PC-9 (cell line): Measurements from ENCODE around the gene ZNF28. TPM values are rescaled to one million over a fixed set of nuclear protein-coding genes. Genes with fewer than 3 reads are reported as not detected.
"Not testable (repeated sequence)": the region's sequence is repeated elsewhere in the genome, so short reads cannot be mapped to it uniquely, and the experiment has no call there.

Source experiments
- Bru-seq: library from RNA; stranded (reverse); fragments of 400-500 nt; gene quantifications from one replicate; lab custom pipeline; 2021; lab: Mats Ljungman, UMichigan
- BruChase-seq, 2 experiments: library from RNA; stranded (reverse); fragments of 400-500 nt; gene quantifications; one replicate each; lab custom pipeline; 2021; lab: Mats Ljungman, UMichigan
- BruUV-seq: library from RNA; stranded (reverse); fragments of 400-500 nt; replicated peaks from 2 replicates; lab custom pipeline; 2021; lab: Mats Ljungman, UMichigan
- CTCF ChIA-PET: fragments of 300-600 bp; sonication (Branson Sonifier 250); formaldehyde crosslinking; loops from one replicate; lab custom pipeline; 2022; ENCODE audit warnings: antibody characterized with exemption; lab: Charles Lee
- POLR2A ChIA-PET: fragments of 300-600 bp; sonication (Branson Sonifier 250); formaldehyde crosslinking; loops from one replicate; lab custom pipeline; 2022; ENCODE audit warnings: antibody characterized with exemption; ENCODE audit not compliant: unreplicated experiment; lab: Charles Lee
- DNase-seq, 2 experiments: peaks; one replicate each; pipeline versions ENCODE4 v3.0.0 to v3.0.0-alpha.2; 2015 to 2022; ENCODE audit warnings: mixed read lengths in 1 of 2
- H2AFZ ChIP-seq: fragments of 200-600 bp; sonication (generic); 2 replicates; pipeline ENCODE4 v1.8.1; 2017; ENCODE audit warnings: antibody characterized with exemption
- H3F3A ChIP-seq: fragments of 200-600 bp; sonication (generic); 2 replicates; pipeline ENCODE4 v1.8.1; 2017; ENCODE audit warnings: antibody characterized with exemption, mild to moderate bottlenecking, low read depth; ENCODE audit not compliant: insufficient read depth
- H3K27ac ChIP-seq: fragments of 200-600 bp; sonication (generic); 2 replicates; pipeline ENCODE4 v1.6.1; 2016; ENCODE audit warnings: mixed run types
- H3K27me3 ChIP-seq: fragments of 200-600 bp; sonication (generic); 2 replicates; pipeline ENCODE4 v1.6.1; 2016; ENCODE audit warnings: low read depth, mixed run types; ENCODE audit not compliant: insufficient read depth
- H3K36me3 ChIP-seq: fragments of 200-600 bp; sonication (generic); 2 replicates; pipeline ENCODE4 v1.6.1; 2016; ENCODE audit warnings: low read depth, mixed run types
- H3K4me1 ChIP-seq: fragments of 200-600 bp; sonication (generic); replicated peaks from 2 replicates; pipeline ENCODE4 v1.6.1; 2016; ENCODE audit warnings: mixed run types; ENCODE audit not compliant: insufficient read depth
- H3K4me2 ChIP-seq: fragments of 200-600 bp; sonication (generic); 2 replicates; pipeline ENCODE4 v1.6.1; 2017; ENCODE audit warnings: mixed run types
- H3K4me3 ChIP-seq: fragments of 200-600 bp; sonication (generic); 2 replicates; pipeline ENCODE4 v1.6.1; 2016; ENCODE audit warnings: mixed run types
- H3K79me2 ChIP-seq: fragments of 200-600 bp; sonication (generic); 2 replicates; pipeline ENCODE4 v1.6.1; 2017; ENCODE audit warnings: low read depth, mixed run types
- H3K9me2 ChIP-seq: fragments of 200-600 bp; sonication (generic); 2 replicates; pipeline ENCODE4 v1.8.1; 2017; ENCODE audit warnings: mild to moderate bottlenecking; ENCODE audit not compliant: insufficient read depth
- H3K9me3 ChIP-seq: fragments of 200-600 bp; sonication (generic); 2 replicates; pipeline ENCODE4 v1.8.1; 2016; ENCODE audit warnings: low read depth; ENCODE audit not compliant: insufficient read depth
- H4K20me1 ChIP-seq: fragments of 200-600 bp; sonication (generic); 2 replicates; pipeline ENCODE4 v1.8.1; 2017; ENCODE audit not compliant: insufficient read depth
- intact Hi-C: fragments of 100-400 bp; cut with micrococcal nuclease; formaldehyde crosslinking; loops from one replicate; pipeline ENCODE4 v1.10.0; 2022; ENCODE audit not compliant: unreplicated experiment
- long read RNA-seq: library from polyadenylated mRNA; stranded (forward); transcript quantifications from one replicate; pipeline ENCODE4 v2.0.0, GENCODE V29; 2022
- total RNA-seq: library from RNA; stranded (reverse); gene quantifications from 2 replicates; pipeline ENCODE4 v1.2.3, GENCODE V29; 2021

ZNF28 gene
- total RNA-seq = 18.3 and 29.5 TPM in 2 replicates
- percentile 60 among the genes with signal in this experiment for Bru-seq, nascent RNA
- BruChase-seq, experiment 1, labeled RNA remaining after a 2-hour chase = percentile 66 among the genes with signal in this experiment
- BruChase-seq, experiment 2, labeled RNA remaining after a 6-hour chase = percentile 66 among the genes with signal in this experiment
- long read RNA-seq, full-length matches to known transcripts = 4 of 27 reads
- long read RNA-seq, partial matches to known transcripts = 2 of 27 reads
- long read RNA-seq, other reads (novel, unspliced or antisense) = 21 of 27 reads

GRCh38 chr19:52821204-52821960, at the start of gene ZNF28:
TSS of gene ZNF28 (minus strand) at chr19:52821633. CDS start at chr19:52817958, 3,675 bp downstream.
- BruUV-seq, H4K20me1 ChIP-seq, POLR2A ChIA-PET, H3K4me1 ChIP-seq, H3K27ac ChIP-seq, H3K9me2 ChIP-seq, H3K27me3 ChIP-seq, H3F3A ChIP-seq, intact Hi-C loops, H3K79me2 ChIP-seq: not testable (repeated sequence)
- H3K36me3 ChIP-seq = peaks cover 11% of the 10 kb centered on the region; the same call in 1 of the 2 replicates
- peaks cover 22% of the 10 kb centered on the region for H3K9me3 ChIP-seq
- H3K4me2 ChIP-seq = peak within 1 kb of the TSS; percentile 93
- H2AFZ ChIP-seq = peak within 1 kb of the TSS; percentile 100
- CTCF ChIA-PET = interaction anchor here (0.7 kb wide), 1 partner anchor 221 kb away, joined by 4 read pairs; no protein-coding TSS in a partner anchor
- peak within 1 kb of the TSS; percentile 92 for H3K4me3 ChIP-seq
- peak in 1 of 2 experiments; percentile 67 for DNase-seq

- POLR2A ChIA-PET, H3F3A ChIP-seq, DNase-seq, H3K36me3 ChIP-seq, CTCF ChIA-PET, H3K4me1 ChIP-seq, BruUV-seq, H3K9me2 ChIP-seq, H4K20me1 ChIP-seq, H3K4me2 ChIP-seq, H3K79me2 ChIP-seq, intact Hi-C loops, H3K4me3 ChIP-seq, H3K27me3 ChIP-seq, H2AFZ ChIP-seq, H3K27ac ChIP-seq: not testable (repeated sequence)
- H3K9me3 ChIP-seq = peaks cover 24% of the 10 kb centered on the region
These were observed 46.6 kb upstream of the ZNF28 start for GRCh38 chr19:52868031-52868430.

- Histone ChIP-seq H3K4me3 (peak within 1 kb of the TSS; percentile 94), H3K4me2 (peak within 1 kb of the TSS; percentile 96), H3K9me3 (peaks cover 34% of the 10 kb centered on the region), H3K36me3 (peaks cover 25% of the 10 kb centered on the region), H3K27ac (peak within 1 kb of the TSS; percentile 44), H2AFZ (peak within 1 kb of the TSS; percentile 86)
- BruUV-seq, POLR2A ChIA-PET, H3K79me2 ChIP-seq, H3K4me1 ChIP-seq, H3F3A ChIP-seq, H3K27me3 ChIP-seq, H4K20me1 ChIP-seq, H3K9me2 ChIP-seq, CTCF ChIA-PET: not testable (repeated sequence)
- intact Hi-C loops = loop anchor here (2.0 to 5.0 kb wide), 2 partner anchors 40 to 85 kb away; partner anchors contain the start of gene ZNF320
- DNase-seq = peak; percentile 66 to 83
These were observed 36.2 kb upstream of the ZNF28 start, which contains the start of gene ZNF468 for GRCh38 chr19:52857378-52858191. TSS of gene ZNF468 (minus strand) at chr19:52857619. CDS start at chr19:52854272, 3,347 bp downstream.

- POLR2A ChIA-PET, H3K4me1 ChIP-seq, CTCF ChIA-PET, H3F3A ChIP-seq, H3K27me3 ChIP-seq, H3K79me2 ChIP-seq, H3K9me2 ChIP-seq, H4K20me1 ChIP-seq: not testable (repeated sequence)
- Histone ChIP-seq H2AFZ (peak overlapping the region; percentile 86), H3K4me3 (peak overlapping the region; percentile 94), H3K9me3 (peaks cover 36% of the 10 kb centered on the region), H3K4me2 (peak overlapping the region; percentile 96), H3K27ac (peak overlapping the region; percentile 44), H3K36me3 (peaks cover 32% of the 10 kb centered on the region)
- intact Hi-C loops = loop anchor here (2.0 to 5.0 kb wide), 2 partner anchors 41 to 86 kb away; partner anchors contain the start of gene ZNF320
- TSS peak; percentile 78 for BruUV-seq
- peak in 1 of 2 experiments; percentile 6 for DNase-seq
These were observed 35.3 kb upstream of the ZNF28 start for GRCh38 chr19:52856540-52857377.

GRCh38 chr19:52847352-52847751, 25.9 kb upstream of the ZNF28 start:
- H3F3A ChIP-seq, H2AFZ ChIP-seq, CTCF ChIA-PET, H3K4me1 ChIP-seq, H3K79me2 ChIP-seq, H4K20me1 ChIP-seq, H3K4me3 ChIP-seq, H3K4me2 ChIP-seq, POLR2A ChIA-PET, H3K27me3 ChIP-seq, H3K9me2 ChIP-seq, DNase-seq, intact Hi-C loops, BruUV-seq, H3K27ac ChIP-seq: not testable (repeated sequence)
- Histone ChIP-seq H3K36me3 (peaks cover 72% of the 10 kb centered on the region), H3K9me3 (peaks cover 56% of the 10 kb centered on the region)

GRCh38 chr19:52840825-52841465, 19.5 kb upstream of the ZNF28 start:
- H3K27ac ChIP-seq, DNase-seq, BruUV-seq, POLR2A ChIA-PET, H3K4me1 ChIP-seq, H3K79me2 ChIP-seq, H3K9me2 ChIP-seq, H3K4me2 ChIP-seq, H3K4me3 ChIP-seq, H3F3A ChIP-seq, CTCF ChIA-PET, H4K20me1 ChIP-seq, intact Hi-C loops, H2AFZ ChIP-seq, H3K27me3 ChIP-seq: not testable (repeated sequence)
- peaks cover 81% of the 10 kb centered on the region for H3K9me3 ChIP-seq
- peaks cover 78% of the 10 kb centered on the region for H3K36me3 ChIP-seq
